HG03457 (cell line): ENCODE data around the gene R3HDM4.
"Not testable (repeated sequence)": the region's sequence is repeated elsewhere in the genome, so short reads cannot be mapped to it uniquely, and the experiment has no call there.

Experiments
- ATAC-seq: cut with Tn5 transposase; IDR thresholded peaks from one replicate; pipeline ENCODE4 v1.9.1; 2021; ENCODE audit warnings: moderate number of reproducible peaks; ENCODE audit not compliant: unreplicated experiment

R3HDM4 gene

DNA sequence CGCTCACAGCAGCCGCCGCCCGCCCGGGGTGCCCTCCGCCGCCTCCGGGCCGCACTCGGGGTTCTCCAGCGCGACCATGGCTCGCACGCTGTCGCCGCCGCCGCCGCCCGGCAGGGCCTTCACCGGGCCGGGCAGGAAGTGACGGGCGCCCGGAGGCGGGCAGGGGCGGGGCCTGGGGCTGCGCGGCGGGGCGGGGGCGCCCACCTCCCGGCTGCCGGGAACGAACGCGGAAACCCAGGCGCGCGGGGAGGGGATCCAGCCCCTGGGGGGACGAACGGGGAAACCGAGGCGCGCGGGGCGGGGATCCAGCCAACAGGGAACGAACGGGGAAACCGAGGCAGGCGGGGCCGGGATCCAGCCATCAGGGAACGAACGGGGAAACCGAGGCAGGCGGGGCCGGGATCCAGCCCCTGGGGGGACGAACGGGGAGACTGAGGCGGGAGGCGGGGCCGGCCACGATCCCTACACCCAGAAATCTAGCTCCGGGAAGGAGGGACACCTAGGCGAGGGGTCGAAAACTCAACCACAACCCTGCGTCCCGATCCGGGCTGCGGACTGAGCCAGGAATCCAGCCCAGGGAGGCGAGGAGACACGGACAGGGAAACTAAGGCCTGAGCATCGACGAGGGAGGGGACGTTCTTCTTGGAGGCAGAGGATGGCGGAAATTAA, at the start of gene R3HDM4:
Gene R3HDM4 (minus strand): TSS at position 140 of the 669 bp plus-strand sequence. CDS start 62 bp downstream, at position 78.
- ATAC-seq: no peak

GRCh38 chr19:961866-962620, 49.0 kb upstream of the R3HDM4 start:
- ATAC-seq: no peak

- ATAC-seq: no peak
Observed at GRCh38 chr19:960601-960938, 47.6 kb upstream of the R3HDM4 start.

DNA sequence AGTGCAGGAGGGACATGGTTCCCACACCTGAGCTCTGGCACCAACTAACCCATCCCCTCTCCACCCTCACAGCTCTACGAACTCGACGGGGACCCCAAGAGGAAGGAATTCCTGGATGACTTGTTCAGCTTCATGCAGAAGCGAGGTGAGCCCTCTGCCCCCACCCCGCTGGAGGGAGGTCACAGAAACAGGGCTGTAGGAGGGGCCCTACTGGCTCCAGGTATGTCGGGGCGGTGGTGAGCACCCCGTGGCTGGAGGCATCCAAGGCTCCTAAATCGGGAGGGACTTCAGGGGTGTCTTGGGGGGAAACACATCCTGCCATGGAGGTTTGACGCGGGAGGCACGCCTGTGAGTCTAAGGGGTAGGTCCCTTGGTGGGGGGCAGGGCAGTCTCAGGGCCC, 47.0 kb upstream of the R3HDM4 start:
- no peak for ATAC-seq

- no peak for ATAC-seq
Observed at GRCh38 chr19:958967-959855, 46.2 kb upstream of the R3HDM4 start.

- not testable (repeated sequence) for ATAC-seq
Observed at GRCh38 chr19:957578-957977, 44.6 kb upstream of the R3HDM4 start.

GRCh38 chr19:956766-957440, 43.9 kb upstream of the R3HDM4 start:
- ATAC-seq: no peak

- no peak for ATAC-seq
Observed at GRCh38 chr19:955803-956765, 43.1 kb upstream of the R3HDM4 start.

DNA sequence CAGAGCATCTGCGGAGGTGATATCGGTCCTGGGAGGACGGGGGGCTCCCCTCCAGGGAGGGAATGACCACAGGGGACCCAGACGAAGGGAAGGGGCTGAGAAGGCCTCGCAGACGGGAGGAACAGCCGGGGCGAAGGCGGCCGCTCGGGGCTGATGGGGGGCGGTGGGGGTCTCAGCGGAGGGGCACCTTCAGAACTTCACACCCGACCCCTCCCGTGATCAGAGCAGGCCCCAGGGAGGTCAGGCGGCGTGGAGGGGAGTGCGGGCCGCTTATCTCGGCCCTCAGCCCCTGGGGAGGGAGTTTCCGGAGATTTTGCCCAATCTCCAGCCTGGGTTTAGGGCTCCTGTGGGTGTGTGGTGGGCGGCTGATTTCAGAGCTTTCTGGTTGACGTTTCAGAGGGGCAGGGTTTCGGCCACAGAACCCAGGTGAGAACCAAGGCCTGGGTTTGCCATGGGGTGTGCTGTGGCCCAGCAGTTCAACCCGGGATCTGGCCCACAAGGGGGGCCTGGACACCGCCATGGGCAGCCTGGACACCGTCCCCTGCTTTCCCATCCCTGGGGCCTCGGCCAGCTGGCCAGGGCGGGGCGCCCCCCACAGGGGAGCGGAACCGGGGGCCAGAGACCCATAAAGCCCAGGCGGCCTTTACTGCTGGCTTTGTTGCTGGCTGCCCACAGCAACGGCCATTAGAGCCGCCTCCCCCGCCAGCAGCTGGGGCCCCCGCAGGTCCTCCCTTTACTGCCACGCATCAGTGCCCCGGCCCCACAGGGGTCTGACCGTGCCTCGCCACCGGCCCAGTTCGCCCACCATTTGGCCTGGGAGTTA, 41.9 kb upstream of the R3HDM4 start:
- no peak for ATAC-seq

DNA sequence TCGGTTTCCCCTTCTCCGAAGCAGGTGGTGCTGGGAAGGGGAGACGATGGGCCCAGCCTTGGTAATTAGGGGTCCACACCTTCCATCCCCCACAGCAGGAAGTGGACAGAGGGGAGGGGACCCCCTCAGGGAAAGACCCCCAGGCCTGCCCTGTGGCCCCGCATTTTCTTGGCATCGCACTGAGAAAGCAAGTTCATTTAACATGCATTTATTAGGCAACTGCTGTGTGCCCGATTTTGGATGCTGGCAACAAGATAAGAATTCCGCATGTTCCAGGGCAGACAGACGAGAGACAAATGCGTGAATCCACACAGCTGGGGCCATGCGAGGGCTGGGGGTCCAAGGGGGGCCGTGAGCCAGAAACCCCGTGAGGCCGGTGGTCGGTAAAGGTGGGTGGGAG, 41.3 kb upstream of the R3HDM4 start:
- ATAC-seq: no peak

DNA sequence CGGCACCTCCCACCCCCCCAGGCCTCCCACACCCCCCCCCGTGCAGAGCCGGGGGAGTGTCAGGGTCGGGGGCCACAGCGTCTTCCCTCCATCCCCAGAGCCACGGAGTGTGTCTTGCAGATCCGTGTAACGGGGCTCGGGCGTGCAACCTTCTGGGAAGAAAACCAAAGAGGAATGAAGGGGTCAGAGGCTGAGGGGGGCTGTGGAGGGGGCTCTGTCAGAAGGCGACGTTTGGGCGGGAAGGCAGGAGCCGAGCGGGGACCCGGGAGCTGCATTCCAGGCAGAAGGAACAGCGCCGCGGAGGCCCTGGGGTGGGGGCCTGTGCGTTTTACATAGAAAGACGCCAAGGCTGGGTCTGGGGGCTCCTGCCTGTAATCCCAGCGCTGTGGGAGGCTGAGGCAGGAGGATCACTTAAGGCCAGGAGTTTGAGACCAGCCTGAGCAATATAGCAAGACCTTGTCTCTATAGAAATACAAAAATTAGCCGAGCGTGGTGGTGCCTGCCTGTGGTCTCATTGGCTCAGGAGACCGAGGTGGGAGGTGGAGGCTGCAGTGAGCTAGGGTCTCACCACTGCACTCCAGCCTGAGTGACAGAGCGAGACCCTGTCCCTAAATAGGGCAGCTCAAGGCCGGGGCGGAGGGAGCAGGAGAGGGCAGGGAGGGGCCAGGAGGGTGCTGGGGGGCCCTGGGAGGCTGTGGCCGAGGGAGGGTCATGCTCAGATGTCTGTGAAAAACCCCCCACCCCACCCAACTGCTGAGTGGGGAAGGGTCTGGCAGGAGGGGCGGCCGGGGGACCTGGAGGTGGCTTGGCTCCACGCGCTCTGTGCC, 40.6 kb upstream of the R3HDM4 start:
- no peak for ATAC-seq

GRCh38 chr19:952680-953444, 39.8 kb upstream of the R3HDM4 start:
- no peak for ATAC-seq

- ATAC-seq: no peak
Observed at GRCh38 chr19:952049-952679, 39.1 kb upstream of the R3HDM4 start.

DNA sequence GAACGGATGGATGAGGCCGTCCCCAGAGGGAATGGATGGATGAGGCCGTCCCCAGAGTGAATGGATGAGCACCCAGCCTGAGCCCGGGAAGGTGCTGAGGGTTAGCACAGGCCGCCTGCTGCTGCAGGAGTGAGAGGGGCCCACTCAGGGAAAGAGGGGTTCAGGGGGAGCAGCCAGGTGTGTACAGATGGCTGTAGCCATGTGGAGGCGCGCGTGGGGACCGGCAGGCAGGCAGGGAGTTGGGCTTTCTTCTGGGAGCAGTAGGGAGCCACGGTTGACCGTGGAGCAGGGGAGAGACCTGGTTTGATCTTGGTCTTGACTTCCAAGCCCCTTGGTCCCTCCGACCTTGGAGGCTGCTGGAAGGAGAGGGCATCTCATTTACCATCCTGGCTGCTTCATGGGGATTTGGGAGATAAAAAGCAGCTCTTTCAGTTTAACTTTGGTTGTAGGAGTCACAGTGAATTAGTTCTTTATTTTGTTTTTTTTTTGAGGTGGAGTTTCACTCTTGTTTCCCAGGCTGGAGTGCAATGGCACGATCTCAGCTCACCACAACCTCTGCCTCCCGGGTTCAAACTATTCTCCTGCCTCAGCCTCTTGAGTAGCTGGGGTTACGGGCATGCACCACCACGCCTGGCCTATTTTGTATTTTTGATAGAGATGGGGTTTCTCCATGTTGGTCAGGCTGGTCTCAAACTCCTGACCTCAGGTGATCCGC, 37.5 kb upstream of the R3HDM4 start:
- ATAC-seq: no peak

GRCh38 chr19:948842-949496, 36.0 kb upstream of the R3HDM4 start:
- no peak for ATAC-seq
